Tibial nerve (tissue), 4 donors: ENCODE measurements around the gene CERS1. TPM values are rescaled to one million over a fixed set of nuclear protein-coding genes. Genes with fewer than 3 reads are reported as not detected.

Experiments used
- DNase-seq, 2 donors: peaks; one replicate each; pipeline ENCODE4 v3.0.0-alpha.2; 2019; ENCODE audit warnings: low spot score in 2 of 2
- H3K27ac ChIP-seq, 4 donors: fragments of 200-600 bp; sonication (generic) in 3 of 4; one replicate each; pipeline ENCODE4 v1.5.1; 2017 to 2019; ENCODE audit warnings: mild to moderate bottlenecking in 1 of 4
- H3K27me3 ChIP-seq, 2 donors: fragments of 200-600 bp; sonication (generic) in 1 of 2; one replicate each; pipeline versions ENCODE4 v1.5.1 to v1.6.0; 2017 to 2019
- H3K36me3 ChIP-seq, 3 donors: fragments of 200-600 bp; sonication (generic); one replicate each; pipeline ENCODE4 v1.5.1; 2018 to 2019
- H3K4me1 ChIP-seq, 4 donors: fragments of 200-600 bp; sonication (generic) in 3 of 4; one replicate each; pipeline ENCODE4 v1.5.1; 2017 to 2019
- H3K4me3 ChIP-seq, 4 donors: fragments of 200-600 bp; sonication (generic) in 3 of 4; one replicate each; pipeline ENCODE4 v1.5.1; 2017 to 2019; ENCODE audit warnings: mild to moderate bottlenecking in 1 of 4, moderate library complexity in 1 of 4
- H3K9me3 ChIP-seq, 4 donors: fragments of 200-600 bp; sonication (generic) in 3 of 4; one replicate each; pipeline ENCODE4 v1.5.1; 2017 to 2019
- EP300 ChIP-seq, 2 donors: sonication (generic); formaldehyde crosslinking; IDR thresholded peaks; one replicate each; pipeline ENCODE4 v1.6.1; 2017; ENCODE audit warnings: antibody characterized with exemption in 2 of 2, mild to moderate bottlenecking in 1 of 2
- POLR2A ChIP-seq, 2 donors: fragments of 450-650 bp; IDR thresholded peaks; one replicate each; pipeline ENCODE4 v1.6.1; 2017; ENCODE audit warnings: antibody characterized with exemption in 2 of 2, mild to moderate bottlenecking in 2 of 2, moderate library complexity in 2 of 2
- WGBS, 2 donors: methylation state at CpG; one replicate each; pipeline ENCODE4 v1.1.5; 2018; 5-methylcytosine and 5-hydroxymethylcytosine counted together
- total RNA-seq, 4 donors: library from RNA; depleted of rRNA; stranded (reverse); fragments of >200 nt; gene quantifications; one replicate each; pipeline ENCODE4 v1.1.0, GENCODE V29; 2016
- TF ChIP-seq, protein P1 (sequence below), 5 experiments: fragments of 200-600 bp in 3 of 5; fragments of 450-650 bp in 2 of 5; sonication (generic) in 3 of 5; IDR thresholded peaks; one replicate each; pipeline ENCODE4 v1.5.1; 2016 to 2019; ENCODE audit warnings: antibody characterized with exemption in 5 of 5, mild to moderate bottlenecking in 3 of 5, moderate library complexity in 2 of 5

Gene CERS1
- total RNA-seq, 4 donors from 2014 or later = 7.0 to 14.9 (median 13.4) TPM

DNA sequence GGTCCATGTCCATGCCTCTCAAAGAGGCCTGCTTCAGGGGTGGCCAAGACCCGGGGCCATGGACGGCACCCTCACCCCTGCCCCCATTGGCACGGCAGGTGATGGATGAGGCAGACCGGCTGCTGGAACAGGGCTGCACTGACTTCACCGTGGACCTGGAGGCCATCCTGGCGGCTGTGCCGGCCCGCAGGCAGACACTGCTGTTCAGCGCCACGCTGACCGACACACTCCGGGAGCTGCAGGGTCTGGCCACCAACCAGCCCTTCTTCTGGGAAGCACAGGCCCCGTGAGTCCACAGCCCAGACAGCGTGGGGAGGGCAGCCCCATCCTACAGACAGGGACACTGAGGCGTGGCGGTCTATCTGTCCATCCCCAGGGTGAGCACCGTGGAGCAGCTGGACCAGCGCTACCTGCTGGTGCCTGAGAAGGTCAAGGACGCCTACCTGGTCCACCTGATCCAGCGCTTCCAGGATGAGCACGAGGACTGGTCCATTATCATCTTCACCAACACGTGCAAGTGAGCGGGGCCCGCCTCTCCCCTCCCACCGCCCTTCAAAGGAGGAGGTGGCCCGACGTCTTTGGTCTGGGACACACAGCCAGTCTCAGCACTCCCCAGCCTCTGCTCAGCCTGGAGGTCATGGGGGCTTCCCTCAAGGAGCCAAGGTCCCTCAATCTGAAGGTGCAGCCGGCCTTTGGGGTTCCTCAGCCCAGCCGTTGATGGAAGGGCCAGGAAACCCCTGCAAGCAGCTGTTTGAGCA, 26.4 kb upstream of the CERS1 start:
- peaks cover 0 to 65% (median 21%) of the 10 kb centered on the region in 3 donors for H3K36me3 ChIP-seq
- peaks cover 0 to 29% (median 18%) of the 10 kb centered on the region in 4 donors for H3K4me1 ChIP-seq
- H3K27ac ChIP-seq = no peak overlapping the region
- 85 to 88% methylated on average over 28 of the region's 29 CpGs for WGBS, 2 donors
- no peak for DNase-seq
- no peaks in the 10 kb centered on the region for H3K27me3 ChIP-seq
- H3K9me3 ChIP-seq = no peaks in the 10 kb centered on the region
- H3K4me3 ChIP-seq = no peak overlapping the region
- TF ChIP-seq, protein P1, sequence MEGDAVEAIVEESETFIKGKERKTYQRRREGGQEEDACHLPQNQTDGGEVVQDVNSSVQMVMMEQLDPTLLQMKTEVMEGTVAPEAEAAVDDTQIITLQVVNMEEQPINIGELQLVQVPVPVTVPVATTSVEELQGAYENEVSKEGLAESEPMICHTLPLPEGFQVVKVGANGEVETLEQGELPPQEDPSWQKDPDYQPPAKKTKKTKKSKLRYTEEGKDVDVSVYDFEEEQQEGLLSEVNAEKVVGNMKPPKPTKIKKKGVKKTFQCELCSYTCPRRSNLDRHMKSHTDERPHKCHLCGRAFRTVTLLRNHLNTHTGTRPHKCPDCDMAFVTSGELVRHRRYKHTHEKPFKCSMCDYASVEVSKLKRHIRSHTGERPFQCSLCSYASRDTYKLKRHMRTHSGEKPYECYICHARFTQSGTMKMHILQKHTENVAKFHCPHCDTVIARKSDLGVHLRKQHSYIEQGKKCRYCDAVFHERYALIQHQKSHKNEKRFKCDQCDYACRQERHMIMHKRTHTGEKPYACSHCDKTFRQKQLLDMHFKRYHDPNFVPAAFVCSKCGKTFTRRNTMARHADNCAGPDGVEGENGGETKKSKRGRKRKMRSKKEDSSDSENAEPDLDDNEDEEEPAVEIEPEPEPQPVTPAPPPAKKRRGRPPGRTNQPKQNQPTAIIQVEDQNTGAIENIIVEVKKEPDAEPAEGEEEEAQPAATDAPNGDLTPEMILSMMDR (IDR thresholded peaks at IDR 0.05) = no peak
- TF ChIP-seq EP300 (IDR thresholded peaks at IDR 0.05) = no peak
- TF ChIP-seq POLR2A (IDR thresholded peaks at IDR 0.05) = no peak

DNA sequence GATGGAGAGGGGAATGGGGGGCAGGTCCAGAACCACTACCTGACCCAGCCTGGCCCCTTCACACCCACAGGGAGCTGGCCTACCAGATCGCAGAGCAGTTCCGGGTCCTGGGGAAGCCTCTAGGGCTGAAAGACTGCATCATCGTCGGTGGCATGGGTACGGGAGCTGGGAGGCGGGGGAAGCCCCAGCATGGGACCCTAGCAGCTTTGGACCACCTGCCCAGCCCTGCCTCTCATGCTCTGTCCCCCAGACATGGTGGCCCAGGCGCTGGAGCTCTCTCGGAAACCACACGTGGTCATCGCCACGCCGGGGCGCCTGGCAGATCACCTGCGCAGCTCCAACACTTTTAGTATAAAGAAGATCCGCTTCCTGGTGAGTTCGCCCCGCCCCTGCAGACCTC, 25.6 kb upstream of the CERS1 start:
- no peaks in the 10 kb centered on the region for H3K27me3 ChIP-seq
- peaks cover 0 to 57% (median 21%) of the 10 kb centered on the region in 3 donors for H3K36me3 ChIP-seq
- H3K9me3 ChIP-seq = no peaks in the 10 kb centered on the region
- H3K4me3 ChIP-seq = no peak overlapping the region
- H3K4me1 ChIP-seq = peaks cover 0 to 32% (median 19%) of the 10 kb centered on the region in 4 donors
- WGBS, 2 donors = 93% methylated on average over 13 to 17 of the region's 17 CpGs
- TF ChIP-seq POLR2A (IDR thresholded peaks at IDR 0.05) = no peak
- TF ChIP-seq EP300 (IDR thresholded peaks at IDR 0.05) = no peak
- TF ChIP-seq, protein P1 (IDR thresholded peaks at IDR 0.05) = no peak
- H3K27ac ChIP-seq = no peak overlapping the region
- no peak for DNase-seq

DNA sequence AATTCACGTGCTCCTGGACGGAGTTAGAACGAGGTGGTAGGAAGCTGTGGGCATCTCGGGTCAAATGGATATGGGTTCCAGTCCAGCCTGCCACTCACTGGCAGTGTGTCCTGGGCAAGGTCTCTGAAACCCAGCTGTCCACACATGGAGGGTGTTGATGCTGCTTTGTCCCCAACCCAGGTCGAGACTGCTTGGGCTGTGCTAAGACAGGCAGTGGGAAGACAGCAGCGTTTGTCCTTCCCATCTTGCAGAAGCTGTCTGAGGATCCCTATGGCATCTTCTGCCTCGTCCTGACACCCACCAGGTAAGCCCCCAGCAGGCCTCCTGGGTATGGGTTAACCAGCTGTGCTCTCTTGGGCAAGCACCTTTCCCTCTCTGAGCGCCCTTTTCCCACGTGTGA, 24.4 kb upstream of the CERS1 start:
- H3K36me3 ChIP-seq = peaks cover 0 to 53% (median 21%) of the 10 kb centered on the region in 3 donors
- TF ChIP-seq, protein P1 (IDR thresholded peaks at IDR 0.05) = no peak
- no peak for TF ChIP-seq EP300 (IDR thresholded peaks at IDR 0.05)
- no peak for TF ChIP-seq POLR2A (IDR thresholded peaks at IDR 0.05)
- H3K4me1 ChIP-seq = peaks cover 0 to 44% (median 19%) of the 10 kb centered on the region in 4 donors
- H3K4me3 ChIP-seq = peak overlapping the region; percentile 78 to 94 (median 82)
- no peaks in the 10 kb centered on the region for H3K27me3 ChIP-seq
- no peaks in the 10 kb centered on the region for H3K9me3 ChIP-seq
- 58 to 62% methylated on average over 9 of the region's 9 CpGs for WGBS, 2 donors
- DNase-seq = no peak
- peak overlapping the region in 2 of 4 donors; percentile 75 to 92 for H3K27ac ChIP-seq

GRCh38 chr19:18919900-18920214, 23.9 kb upstream of the CERS1 start:
- TF ChIP-seq EP300 (IDR thresholded peaks at IDR 0.05) (no peak), POLR2A (IDR thresholded peaks at IDR 0.05) (no peak)
- TF ChIP-seq, protein P1 (IDR thresholded peaks at IDR 0.05) = no peak
- WGBS, 2 donors = 0 to 1% methylated on average over 15 of the region's 15 CpGs
- Histone ChIP-seq H3K4me1 (peaks cover 0 to 50% (median 19%) of the 10 kb centered on the region in 4 donors), H3K27ac (peak overlapping the region in 3 of 4 donors; percentile 67 to 92 (median 75)), H3K36me3 (peaks cover 0 to 53% (median 21%) of the 10 kb centered on the region in 3 donors), H3K9me3 (no peaks in the 10 kb centered on the region), H3K27me3 (no peaks in the 10 kb centered on the region), H3K4me3 (peak overlapping the region; percentile 78 to 94 (median 82))
- no peak for DNase-seq
